Measurements from ENCODE around the gene EDN2.
A peak's percentile ranks its signal among the peaks of the same experiment; 100 is the strongest.

EDN2 gene

DNA sequence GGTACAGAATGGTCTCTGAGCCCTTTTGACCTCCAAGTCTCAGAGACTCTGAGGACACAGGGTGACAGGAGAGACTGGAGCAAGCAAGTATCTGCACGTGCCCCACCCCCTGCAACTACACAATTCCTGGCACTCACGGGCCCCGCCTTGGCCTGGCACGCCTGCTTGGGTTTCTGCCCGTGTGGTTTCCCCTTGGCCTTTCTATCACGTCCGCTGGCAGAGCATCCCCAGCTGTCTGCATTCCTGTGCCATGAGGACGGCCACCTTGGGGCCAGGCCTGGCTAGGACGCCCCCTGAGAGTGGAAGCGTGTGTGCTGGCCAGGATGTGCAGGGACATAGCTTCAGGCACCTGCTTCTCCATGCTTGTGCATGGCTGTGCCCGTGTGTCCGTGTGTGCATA, 14.3 kb upstream of the EDN2 start:
- DNase-seq (ENCODE audit: low read depth, low spot score): no peak

- no peak for DNase-seq (ENCODE audit: low read depth, low spot score)
These were observed 13.9 kb upstream of the EDN2 start for GRCh38 chr1:41498391-41498790.

- no peak for DNase-seq (ENCODE audit: low read depth, low spot score)
These were observed 13.1 kb upstream of the EDN2 start for GRCh38 chr1:41497461-41498030.

- no peak for DNase-seq (ENCODE audit: low read depth, low spot score)
These were observed 12.6 kb upstream of the EDN2 start for GRCh38 chr1:41497056-41497440.

DNA sequence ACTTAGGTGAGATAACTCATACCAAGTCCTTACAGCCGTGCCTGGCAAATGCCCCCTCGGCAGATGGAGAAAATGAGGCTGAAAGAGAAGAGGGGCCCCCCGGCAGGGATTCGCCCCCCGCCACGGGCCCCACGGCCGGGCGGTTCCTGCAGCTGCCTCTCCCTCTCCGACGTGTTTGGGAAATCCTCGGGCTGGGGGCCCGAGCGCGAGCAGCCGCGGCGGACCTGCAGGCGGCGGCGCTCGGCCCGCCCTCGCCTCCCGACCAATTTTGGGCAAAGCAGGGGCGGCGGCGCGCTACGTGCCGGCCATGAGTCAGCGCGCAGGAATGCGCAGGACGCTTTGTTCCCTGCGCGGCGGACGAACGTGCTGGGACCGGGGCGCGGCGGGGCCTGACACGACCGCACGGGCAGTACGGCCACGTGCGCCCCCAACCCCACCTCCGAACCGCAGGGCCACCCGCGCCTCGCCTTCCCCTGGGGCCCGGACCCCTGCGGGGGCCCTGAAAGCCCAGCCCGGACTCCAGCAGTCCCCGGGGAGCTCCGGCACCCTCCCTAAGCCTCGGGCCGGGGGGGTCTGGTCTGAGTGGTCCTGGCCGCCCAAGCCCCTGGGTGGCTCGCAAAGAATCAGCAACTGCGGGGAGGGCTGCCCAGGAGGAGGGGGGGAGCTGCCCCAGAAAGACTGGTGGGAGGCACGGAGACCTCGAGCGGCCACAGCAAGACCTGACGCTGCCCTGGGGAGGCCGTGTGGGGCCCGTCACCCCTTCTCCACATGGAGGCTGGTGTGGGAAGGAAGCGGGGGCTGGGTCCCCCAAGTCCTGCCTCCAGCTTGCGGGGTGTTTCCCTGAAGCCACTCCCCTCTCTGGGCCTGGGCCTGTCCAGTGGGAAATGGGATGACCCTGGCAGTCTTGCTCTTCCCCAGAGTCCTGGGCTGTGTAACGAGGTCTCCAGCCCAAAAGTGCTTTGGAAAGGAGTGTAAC, 11.9 kb upstream of the EDN2 start:
- DNase-seq (ENCODE audit: low read depth, low spot score): peak; percentile 35

DNA sequence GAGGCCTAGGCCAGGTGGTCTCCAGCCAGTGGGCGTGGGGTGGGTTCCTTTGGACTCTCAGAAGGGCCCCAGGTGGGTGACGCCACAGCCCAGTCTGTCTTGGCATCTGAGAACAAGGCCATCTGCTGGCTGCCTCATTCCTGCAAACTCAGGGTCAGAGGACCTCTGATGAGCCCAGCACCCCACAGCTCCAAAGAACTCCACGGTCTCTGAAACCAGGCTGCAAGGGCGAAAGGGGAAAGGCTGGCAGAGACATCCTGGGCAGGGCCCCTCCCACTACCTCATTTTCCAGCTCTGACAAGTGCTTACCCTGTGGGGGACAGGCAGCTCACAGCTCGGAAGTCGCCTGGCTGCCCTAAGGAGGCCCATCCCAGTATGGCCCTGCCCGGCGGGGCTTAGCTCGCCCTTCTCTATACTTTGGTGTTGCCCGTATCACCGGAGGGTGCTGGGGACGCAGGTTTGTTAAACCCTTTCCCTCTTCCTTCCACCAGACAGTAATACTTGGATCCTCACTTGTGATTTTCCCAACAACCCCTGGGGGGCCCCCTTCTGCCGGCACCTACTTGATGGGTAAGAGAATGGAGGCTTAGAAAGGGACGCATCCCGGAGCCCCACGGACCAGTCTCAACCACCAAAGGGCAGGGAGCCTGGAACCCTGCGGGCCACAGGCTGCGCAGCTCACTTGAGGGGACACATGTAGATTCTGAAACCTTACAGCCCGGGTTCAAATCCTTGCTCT, 10.9 kb upstream of the EDN2 start:
- no peak for DNase-seq (ENCODE audit: low read depth, low spot score)

GRCh38 chr1:41494351-41495209, 10.1 kb upstream of the EDN2 start:
- no peak for DNase-seq (ENCODE audit: low read depth, low spot score)

- no peak for DNase-seq (ENCODE audit: low read depth, low spot score)
These were observed 9.3 kb upstream of the EDN2 start for GRCh38 chr1:41493626-41494350.

DNA sequence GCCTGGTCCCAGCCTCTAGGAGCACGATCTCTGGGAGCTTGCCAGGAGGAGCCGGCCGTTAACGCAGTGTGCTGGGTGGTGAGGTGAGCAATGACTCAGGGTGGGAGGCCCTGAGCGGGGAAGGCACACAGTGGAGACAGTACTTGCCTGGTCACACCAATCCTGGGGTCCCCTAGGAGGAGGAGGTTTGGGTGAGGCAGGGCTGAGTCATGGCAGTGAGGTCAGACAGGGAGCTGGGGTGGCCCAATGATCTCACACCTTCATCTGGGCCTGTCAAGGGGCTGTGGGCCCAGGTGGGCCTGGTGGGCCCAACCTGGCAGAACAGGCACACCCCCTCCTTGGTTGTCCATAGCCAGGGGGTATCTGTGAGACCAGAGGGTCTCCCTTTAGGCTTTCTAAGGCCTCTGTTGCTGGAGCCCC, 8.6 kb upstream of the EDN2 start:
- no peak for DNase-seq (ENCODE audit: low read depth, low spot score)

DNA sequence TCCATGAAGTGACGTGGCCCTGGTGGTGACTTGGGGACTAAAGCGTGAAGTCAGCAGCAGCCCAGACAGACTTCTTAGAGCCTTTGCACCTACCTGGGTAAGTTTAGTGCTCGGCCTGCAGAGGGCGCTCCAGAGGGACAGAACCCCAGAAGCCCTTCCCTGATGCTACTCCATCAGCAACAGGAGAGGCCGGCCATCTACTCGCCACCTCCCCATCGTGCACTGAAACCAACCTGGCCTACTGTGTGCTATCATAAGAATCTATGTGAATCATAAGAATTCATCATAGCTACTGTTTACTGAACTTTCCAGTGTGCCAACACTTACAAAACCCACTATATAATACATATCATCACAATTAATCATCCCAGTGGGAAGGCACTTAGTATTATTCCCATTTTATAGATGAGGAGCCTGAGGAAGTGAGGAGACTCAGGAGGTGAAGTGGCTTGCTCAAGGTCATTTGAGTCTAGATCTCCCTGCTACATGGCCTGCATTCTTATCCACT, 7.9 kb upstream of the EDN2 start:
- no peak for DNase-seq (ENCODE audit: low read depth, low spot score)

DNA sequence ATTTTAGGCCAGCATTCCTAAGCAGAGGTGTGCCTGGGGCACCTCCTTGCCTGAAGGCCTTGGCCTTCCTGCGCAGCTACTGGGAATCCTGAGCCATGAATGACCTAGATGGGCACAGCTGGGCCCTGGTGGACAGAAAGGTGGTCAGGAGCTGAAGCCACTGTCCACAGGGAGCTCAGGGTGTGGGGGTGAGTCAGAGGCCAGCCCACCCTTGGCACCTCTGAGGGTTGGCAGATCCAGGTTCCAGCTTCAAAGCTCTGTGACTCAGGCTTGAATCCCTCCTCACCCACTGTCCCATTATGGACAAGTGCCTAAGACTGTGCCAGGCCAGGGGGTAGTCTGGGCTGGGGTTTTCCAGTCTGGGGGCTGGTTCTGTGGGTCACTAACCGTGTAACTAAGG, 6.4 kb upstream of the EDN2 start:
- no peak for DNase-seq (ENCODE audit: low read depth, low spot score)

DNA sequence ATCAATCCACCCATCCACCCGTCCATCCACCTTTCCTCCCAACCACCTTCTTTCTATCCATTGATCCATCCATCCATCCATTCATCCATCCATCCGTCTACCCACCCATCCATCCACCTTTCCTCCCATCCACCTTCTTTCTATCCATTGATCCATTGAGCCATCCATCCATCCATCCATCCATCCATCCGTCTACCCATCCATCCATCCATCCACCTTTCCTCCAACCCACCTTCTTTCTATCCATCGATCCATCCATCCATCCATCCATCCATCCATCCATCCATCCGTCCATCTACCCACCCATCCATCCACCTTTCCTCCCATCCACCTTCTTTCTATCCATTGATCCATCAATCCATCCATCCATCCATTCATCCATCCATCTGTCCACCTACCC, 5.1 kb upstream of the EDN2 start:
- no peak for DNase-seq (ENCODE audit: low read depth, low spot score)

DNA sequence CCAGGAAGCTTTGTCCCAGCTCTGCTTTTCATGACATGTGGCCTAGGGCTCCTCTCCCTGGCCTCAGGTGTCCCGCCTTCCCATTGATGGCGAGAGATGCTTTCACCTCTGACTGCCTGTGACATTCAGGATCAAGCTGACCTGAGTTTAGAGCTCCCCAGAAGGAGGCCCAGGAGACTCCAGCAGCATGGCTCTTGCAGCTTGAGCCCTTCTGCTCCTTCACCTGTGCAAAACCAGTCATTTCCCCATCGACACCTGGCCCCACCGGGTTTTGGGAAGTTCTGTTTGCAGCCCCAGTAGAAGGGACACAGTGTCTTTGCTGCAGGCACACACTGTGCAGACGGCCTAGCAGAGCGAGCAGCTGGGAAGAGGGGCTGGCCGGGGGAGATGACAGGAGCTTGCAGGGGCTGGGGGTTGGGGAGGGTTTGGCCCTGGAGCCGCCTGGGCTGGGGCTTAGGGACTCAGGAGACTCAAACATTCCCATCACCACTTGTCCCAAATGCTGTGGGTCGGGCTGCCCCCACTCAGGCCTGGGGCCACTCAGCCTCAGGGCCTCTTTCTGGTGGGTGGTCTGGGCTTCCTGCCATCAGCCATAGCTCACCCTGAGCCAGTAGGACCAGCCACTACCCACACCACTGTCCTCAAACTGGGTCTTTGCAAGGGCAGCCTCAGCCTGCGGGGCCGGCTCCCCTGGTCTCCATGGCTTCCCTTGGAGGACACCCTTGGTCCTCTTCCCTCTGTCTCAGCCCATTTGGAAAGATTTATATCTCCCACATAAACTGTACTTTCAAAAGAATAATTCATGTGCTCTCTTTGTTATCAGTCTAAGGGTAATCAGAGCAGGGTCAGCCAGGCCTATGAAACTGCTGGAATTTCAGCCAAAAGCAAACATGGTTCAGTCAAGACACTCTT, 3.8 kb upstream of the EDN2 start:
- DNase-seq (ENCODE audit: low read depth, low spot score): no peak

GRCh38 chr1:41487126-41488039, 2.9 kb upstream of the EDN2 start:
- DNase-seq (ENCODE audit: low read depth, low spot score): no peak

DNA sequence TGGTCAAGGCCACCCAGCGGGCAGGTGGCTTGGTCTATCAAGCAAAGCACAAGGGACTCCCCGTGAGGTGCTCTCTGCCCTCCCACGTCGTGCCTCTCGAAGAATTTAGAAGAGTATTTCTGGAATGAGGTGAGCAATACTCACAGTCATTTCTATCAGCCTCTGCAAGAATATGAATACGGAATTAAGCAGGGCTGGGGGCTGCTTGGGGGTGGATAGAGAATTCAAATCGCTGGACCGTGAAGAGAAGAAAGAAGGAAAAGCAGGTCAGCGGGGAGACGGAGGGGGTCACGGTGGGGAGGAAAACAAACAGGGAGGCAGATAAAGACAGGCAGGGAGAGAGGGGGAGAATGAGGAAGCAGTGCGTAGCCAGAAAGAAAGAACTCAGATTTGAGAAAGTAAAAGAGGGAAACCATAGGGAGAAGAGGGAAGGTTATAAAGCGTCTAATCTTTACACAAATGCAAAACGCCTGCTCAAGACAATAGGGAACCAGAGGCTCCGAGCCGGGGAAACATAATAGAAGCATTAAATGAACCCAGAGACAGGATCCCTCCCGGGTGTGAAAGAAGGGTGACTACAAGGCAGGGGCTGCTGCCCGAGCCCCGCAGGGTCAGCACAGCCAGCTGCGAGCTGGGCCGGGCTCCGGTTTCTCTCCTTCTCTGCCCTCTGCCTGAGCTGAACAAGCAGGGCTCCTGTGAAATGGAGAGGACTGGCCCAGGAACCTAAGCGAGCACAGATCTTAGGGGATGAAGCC, 2.1 kb upstream of the EDN2 start:
- no peak for DNase-seq (ENCODE audit: low read depth, low spot score)

- DNase-seq (ENCODE audit: low read depth, low spot score): no peak
These were observed 1.5 kb upstream of the EDN2 start for GRCh38 chr1:41486053-41486370.

DNA sequence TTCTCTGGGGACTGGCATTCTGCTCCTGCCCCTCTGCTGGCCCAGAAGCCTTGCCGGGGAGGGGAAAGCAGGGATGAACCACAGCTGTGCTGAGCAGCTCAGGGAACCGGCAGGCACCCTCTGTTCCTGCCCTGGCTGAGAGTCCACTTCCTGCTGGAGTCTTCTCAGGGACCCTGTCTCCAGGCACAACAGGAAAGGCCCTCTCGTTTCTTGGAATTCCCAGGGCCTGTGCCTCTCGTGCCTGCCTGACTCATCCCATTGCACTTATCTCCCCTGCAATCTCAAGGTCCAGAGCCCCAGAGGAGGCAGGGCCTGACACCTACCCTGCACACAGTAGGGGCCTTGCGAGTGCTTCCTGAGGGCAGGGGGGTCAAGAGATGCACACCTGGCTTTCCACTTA, 1.1 kb upstream of the EDN2 start:
- no peak for DNase-seq (ENCODE audit: low read depth, low spot score)

DNA sequence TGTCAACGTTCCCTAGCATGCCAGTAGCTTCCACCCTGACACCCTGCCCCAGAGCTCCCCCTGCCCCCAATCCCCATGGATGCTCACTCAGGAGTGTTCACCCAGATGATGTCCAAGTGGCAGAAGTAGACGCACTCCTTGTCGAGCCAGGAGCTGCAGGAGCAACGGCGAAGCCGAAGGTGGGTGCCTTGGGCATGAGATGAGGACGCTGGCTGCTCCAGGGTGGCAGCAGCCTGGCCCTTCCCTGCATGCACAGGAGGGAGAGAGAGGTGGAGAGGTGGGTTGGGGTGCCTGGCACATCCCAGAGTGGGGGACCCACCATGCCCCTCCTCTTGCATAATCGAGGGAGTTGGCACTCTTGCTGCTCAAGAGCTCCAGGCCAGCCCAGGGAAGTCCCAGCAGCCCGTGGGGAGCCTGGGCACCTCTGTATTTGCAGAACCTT, 502 bp downstream of the EDN2 start:
- DNase-seq (ENCODE audit: low read depth, low spot score): no peak
